Measurements from ENCODE around the gene RRP1B.
"Not testable (repeated sequence)": the region's sequence is repeated elsewhere in the genome, so short reads cannot be mapped to it uniquely, and the experiment has no call there.

The RRP1B gene

DNA sequence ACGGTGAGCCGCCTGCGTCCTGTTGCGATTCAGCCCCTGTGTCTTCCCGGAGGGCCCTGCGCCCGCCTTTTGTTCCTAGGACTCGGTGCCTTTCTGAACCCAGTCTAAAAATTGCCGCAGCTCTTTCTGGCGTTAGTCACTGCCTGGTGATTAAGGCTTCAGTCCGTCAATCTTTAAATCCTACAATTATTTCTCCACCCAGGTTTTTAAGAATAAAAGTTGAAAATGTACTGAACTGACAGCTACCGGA lies 43.4 kb downstream of the RRP1B start:
- peak; percentile 40 for DNase-seq

DNA sequence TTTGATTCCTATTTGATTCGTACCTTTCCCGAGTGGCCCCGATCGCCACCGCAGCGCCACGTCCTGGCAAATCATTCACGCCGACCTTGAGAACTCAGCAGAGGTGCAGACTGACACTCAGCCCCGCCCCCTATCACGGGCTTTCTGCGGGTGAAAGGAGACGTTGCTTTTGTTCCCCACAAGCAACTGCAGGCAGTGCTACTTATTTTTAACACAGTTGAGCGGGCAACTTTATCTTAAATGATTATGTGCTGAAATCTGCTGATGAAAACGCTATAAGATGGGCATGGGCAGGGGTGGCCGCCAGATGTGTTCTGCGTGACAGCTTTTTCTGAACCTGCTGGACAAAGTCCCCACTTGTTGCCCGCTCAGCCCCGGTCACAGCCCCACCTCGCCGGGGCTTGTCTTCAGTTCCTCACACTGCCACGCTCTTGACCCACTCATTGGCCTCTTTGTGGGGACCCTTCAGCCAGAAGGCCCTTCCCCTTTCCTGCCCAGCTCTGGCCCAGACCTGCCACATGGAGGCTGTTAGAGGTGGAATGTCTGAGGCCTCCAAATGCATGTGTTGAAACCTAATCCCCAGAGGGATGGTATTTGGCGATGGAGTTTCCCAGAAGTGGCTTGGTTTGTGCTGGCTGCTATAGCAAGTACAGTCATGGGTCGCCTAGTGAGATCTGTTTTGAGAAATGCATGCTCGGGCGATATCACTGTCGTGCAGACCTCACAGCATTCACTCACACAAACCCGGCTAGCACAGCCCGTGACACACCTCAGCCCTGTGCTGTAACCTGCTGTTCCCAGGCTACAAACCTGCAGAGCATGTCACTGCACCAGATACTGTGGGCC lies 43.9 kb downstream of the RRP1B start:
- peak; percentile 82 for DNase-seq

DNA sequence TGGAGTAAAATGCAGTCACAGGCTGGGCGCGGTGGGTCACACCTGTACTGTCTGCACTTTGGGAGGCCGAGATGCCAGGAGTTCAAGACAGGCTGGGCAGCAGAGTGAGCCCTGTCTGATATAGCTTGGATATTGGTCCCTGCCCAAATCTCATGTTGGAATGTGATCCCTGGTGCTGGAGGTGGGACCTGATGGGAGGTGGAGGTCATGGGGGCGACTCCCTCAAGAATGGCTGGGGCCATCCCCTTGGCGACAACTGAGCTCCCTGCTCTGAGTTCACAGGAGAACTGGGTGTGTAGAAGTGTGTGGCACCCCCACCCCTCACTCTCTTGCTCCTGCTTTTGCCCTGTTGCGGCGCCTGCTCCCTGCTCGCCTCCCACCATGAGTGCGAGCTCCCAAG lies 48.1 kb downstream of the RRP1B start:
- no peak for DNase-seq

DNA sequence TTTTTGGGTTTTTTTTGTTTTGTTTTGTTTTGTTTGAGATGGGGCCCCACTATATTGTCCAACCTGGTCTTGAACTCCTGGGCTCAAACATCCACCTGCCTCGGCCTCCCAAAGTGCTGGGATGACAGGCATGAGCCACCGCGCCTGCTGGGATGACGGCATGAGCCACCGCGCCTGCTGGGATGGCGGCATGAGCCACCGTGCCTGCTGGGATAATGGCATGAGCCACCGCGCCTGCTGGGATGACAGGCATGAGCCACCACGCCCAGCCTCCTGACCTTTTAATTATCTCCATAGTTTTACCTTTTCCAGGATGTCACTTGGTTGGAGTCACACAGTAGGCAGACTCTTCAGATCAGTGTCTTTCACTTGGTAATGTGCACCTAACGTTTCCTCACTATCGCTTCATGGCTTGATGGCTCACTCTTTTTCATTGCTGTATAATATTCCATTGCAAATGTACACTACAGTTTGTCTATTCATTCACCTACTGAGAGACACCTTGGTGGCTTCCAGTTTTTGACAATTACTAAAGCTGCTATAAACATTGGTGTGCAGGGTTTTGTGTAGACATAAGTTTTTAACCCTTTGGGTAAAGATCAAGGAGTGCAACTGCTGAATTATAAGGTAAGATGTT lies 49.5 kb downstream of the RRP1B start:
- no peak for DNase-seq

DNA sequence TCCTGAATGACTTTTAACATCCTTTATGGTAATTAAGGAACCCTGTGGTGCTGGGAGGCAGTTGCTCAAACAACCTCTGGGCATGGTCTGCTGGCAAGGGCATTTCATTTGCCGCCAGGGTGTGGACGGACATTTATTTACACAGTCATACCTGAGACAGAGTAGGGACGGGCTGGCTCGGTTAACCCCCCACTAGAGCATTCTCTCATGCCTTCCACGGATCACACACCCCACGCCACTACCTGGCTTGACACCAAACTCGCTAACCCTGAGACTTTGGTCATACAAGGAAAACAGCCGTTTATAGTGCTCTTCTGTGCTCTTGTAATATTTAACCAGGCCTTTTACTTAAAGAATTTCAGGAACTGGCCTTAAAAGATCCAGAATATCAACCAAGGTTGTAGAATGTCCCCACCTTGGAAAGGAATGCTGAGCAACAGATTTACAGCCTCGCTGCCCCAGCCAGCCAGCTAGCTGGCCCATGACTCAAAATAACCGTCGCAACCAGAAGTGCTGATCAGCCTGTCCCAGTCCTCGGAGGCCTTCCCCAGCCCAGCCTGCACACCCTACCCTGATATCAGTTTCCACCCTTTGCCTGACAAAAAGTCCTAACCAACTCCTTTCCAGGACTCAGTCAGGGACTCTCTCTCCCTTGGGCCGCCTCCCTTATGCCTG lies 53.0 kb downstream of the RRP1B start:
- DNase-seq: peak; percentile 72

DNA sequence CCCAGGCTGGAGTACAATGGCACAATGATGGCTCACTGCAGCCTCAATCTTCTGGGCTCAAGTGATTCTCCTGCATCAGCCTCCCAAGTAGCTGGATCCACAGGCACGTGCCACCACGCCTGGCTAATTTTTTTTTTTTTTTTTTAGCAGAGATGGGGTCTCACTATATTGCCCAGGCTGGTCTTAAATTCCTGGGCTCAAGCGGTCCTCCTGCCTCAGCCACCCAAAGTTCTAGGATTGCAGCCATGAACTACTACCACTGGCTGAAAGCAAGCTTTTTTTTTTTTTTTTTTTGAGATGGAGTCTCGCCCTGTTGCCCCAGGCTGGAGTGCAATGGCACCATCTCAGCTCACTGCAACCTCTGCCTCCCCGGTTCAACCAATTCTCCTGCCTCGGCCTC lies 53.8 kb downstream of the RRP1B start:
- not testable (repeated sequence) for DNase-seq

DNA sequence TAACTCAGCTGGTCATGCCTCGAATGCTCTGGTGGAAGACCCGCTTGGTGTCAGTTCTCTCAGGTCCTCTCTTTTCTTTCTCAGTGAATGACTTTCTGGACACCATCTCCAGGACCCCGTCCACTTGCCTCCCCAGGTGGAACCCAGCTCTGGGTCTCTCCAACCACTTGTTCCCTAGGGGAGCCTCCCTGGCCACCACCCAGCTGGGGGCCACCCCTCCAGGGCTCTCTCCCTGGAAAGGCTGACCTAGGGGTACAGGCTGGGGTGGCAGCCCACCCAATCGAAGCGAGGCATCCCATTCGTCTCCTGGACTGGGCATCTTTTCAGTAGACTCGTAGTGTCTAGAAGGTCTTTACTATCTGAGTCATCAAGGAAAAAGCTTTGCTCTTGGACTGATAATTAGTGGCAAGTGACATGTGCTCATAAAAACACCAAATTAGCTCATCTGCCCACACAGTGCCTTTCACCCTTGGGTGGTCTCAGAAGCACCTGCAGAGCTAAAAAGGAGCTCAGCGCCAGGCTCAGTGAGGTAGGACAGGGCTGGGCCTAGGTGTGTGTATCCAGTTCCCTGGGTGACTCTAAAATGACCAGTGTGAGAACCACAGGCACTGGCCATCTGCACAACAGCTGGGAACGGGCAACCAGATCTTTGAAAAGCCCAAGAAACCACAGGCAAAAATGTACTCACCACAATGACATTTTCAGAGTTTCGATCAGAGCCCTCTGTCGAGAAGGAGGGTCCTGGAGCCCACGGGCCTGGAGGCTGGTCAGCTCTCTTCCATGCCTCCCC lies 57.2 kb downstream of the RRP1B start:
- DNase-seq: peak; percentile 50

DNA sequence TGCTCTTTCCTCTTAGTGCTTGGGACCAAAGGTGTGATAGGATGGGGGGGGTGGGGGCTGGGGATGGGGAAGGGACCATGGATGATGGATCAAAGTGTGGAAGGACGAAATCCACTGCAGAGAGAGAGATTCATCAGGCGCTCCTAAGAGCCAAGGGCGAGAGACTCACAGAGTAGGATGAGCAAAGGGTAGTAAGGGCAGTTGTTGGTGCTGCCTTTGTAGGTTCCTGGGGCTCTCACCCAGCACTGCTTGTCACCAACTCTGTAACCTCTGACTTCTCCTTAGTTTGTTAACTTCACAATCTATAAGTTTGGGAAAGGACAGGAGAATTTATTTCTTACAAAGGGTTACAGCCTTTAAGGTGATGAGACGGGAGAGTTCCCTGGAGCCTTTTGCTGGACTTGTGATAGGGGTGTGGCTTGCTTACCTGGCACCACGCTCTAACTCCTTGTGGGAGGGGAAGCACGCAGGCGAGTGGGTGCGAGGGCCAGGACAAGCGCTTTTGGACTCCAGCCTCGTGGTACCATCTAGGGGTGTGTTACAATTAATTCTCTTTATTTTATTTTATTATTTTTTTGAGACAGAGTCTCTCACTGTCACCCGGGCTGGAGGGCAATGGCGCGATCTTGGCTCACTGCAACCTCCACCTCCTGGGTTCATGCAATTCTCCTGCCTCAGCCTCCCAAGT lies 58.0 kb downstream of the RRP1B start:
- no peak for DNase-seq

DNA sequence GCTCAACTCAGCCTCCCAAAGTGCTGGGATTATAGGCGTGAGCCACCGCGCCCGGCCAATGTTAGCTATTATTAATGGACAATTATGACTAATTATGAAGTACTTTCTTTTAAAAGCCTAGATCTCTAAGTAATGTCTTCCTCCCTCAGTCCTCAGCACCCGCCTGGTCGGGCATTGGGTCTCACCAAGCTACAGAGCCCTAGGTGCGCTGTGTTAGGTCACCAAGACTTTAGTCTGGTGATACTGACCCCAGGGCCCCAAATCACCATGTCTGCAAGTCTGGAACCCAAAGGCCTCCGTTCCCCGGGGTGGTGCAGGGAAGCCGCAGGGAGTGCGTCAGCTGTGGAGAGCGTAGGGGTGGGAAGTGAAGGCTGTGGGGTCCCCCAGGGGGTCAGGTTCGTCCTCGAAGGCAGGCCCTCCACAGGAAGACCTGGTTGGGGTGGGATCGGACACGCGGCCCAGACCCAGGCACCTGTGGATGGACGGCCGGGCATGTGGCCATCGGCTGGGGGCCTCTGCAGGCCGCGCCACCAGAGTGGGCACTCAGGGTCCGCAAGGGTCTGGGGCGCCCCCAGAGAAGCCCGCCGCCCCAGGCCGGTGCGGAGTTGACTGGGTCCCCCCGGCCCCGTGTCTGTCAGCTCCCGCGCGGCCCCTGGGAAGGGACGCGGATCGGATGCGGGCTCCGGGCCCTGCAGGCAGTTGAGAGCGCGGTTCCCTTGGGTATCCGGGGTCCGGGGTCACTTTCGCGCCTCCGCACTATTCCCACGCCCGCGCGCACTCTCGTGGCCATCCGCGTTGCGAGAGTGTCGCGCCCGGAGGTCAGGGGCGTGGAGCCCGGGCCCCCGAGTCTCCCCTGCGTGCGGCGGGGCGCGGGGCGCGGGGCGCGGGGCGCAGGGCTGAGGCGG lies 58.9 kb downstream of the RRP1B start:
- no peak for DNase-seq

DNA sequence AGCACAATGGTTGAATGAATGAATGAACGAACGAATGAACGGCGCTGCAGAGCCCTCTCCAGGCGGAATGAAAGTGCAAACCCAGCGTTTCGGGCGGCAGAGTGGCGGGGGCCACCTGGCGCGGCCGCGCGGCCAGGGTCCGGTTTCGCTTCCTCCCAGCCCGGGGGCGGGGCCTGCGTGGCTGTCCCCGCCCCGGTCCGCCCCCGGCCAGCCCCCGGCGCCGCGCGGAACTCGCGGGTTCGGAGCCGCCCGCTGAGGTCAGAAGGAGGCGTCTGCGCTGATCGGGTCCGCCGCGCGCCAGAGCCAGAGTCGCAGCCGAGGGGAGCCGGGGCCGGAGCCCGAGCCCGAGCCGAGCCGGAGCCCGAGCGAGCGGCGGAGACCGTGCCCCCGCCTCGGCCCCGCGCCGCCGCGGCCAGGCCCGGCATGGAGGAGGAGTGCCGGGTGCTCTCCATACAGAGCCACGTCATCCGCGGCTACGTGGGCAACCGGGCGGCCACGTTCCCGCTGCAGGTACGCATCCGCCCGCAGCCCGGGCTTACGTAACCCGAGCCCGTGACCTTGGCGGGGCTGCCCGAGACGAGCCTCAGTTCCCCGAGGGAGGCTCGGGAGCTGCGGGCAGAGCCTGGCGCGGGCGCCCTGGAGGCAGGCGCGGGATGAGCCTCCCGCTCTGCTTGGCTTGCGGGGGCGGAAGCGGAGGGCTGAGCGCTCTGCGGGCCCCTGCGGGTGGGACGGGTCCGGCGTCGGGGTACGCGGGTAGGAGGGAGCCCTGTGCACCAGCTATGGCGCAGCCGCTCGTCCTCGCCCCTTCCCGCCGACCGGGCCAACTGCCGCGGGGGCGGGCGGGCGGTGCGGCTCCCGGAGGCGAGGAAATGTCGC lies 59.8 kb downstream of the RRP1B start, which contains the start of gene PDXK:
Gene PDXK, plus strand, starts transcription at position 258 of the 876 bp plus-strand sequence. Its CDS starts 166 bp downstream, at position 424.
- peak; percentile 83 for DNase-seq

DNA sequence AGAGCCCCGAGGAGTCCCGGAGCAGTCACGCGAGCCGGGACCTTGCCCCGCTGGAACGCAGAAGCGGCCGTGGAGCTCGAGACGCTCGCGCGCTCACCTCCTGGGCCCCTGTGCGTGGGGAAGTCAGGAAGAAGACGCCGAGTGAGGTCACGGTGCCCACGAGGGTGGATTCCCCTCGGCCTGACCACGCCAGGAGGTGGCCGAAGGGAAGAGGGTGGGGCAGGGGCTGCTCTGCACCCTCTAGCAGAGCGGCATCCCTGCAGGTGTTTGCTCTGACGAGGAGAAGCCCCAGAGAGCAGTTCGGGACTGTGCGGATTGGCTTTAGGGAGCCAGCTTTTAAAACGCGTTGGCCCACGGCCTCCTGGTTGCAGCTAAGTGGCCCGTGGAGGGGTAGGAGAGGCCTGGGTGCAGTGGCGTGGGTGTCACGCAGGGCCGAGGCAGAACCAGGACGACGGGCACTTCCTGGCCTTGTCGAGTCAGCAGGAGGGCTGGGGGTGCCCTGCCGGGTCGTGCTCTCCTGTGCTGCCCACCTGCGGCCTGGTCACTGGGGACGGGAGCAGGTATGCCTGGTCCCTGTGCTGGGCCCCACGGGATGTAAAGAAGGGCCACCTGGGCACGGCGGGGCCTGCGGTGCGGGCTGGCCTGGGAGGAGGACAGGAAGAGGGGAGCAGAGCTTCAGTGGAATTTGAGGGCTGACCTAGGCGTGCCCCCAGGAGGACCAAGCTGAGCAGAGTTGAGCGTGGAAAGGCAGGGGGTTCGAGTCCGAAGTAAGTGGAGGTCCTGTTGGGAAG lies 60.6 kb downstream of the RRP1B start:
- no peak for DNase-seq

DNA sequence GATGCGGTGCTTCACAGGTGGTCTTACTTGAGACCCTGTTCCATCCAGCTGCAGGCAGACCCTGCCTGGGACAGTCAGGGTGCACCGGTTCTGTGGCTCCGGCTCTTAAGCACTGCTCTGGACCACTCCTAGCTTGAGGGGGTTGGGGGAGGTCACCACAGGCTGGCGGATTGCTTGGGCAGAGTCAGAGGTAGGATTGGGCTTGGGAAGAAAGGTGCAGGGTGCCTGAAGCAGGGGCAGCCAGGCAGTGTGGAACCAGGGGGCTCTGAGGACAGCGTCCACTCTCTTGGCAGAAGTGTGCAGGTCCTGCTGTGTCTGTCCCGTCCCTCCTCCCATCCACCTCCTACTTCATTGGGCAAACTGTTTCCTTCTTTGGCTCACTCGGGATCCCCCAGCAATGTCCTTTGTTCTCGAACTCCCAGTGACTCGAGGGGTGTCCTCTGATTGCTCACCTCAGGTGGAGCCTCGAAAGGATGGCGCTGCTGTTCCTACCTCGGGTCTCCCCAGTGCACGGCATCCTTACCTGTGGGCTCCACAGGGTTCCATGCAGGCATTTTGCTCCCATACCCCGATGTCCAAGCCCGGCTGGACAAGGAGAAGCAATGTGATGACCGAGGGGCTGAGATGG lies 61.3 kb downstream of the RRP1B start:
- DNase-seq: no peak

DNA sequence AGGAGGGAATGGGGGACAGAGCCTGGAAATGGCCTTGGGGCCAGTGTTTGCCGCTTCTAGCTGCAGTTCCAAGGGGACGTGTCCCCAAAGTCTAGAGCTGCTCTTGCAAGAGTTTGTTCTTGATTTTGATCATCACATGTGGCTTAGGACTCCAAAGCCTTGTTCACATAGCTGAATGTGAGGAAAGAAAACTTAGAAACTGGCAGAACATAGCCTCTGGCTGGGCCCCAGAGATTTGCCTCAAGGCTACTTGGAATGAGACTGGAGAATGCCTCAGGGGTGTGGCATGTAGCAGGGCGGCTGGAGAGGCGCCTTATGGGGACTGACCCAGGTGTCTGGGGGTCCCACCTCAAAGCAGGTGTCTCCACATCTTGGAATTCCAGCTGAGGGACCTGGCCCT lies 61.8 kb downstream of the RRP1B start:
- no peak for DNase-seq

DNA sequence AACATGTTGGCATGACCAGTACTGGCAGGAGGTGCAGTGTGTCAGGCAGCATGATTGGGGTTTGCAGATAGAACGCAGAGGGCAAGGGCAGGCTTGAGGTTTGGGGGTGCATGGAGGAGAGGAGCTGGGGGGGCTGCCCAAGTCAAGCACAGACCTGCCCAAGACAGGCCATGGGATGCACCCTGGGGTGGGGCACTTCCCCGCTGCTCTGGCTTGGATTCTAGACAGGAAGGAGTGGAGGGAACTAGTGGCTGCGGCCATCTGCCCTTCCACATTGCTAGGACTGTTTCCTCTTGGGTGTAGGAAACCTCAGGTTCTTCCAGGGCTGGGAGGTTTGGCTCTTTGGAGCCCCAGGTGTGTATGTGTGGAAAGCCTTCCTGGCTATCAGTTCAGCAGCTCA lies 62.6 kb downstream of the RRP1B start:
- DNase-seq: no peak

DNA sequence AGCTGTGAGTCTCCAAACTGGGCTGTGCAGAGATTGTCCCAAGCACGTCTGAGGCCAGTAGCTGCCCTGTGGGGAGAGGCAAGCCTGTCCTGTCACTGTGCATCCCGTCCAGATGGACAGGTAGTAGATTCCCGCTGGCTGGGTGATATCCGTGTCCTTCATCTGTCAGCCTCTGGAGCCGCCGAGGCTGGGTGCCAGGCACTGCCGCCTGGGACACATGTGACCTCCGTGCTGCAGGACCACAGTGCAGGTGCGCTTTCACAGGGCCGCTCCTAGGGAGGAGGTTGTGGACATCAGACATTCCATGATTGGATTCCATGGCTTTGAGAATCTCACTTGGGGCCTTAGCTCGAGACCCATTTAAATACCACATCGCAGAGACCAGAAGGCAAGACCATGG lies 64.3 kb downstream of the RRP1B start:
- no peak for DNase-seq

DNA sequence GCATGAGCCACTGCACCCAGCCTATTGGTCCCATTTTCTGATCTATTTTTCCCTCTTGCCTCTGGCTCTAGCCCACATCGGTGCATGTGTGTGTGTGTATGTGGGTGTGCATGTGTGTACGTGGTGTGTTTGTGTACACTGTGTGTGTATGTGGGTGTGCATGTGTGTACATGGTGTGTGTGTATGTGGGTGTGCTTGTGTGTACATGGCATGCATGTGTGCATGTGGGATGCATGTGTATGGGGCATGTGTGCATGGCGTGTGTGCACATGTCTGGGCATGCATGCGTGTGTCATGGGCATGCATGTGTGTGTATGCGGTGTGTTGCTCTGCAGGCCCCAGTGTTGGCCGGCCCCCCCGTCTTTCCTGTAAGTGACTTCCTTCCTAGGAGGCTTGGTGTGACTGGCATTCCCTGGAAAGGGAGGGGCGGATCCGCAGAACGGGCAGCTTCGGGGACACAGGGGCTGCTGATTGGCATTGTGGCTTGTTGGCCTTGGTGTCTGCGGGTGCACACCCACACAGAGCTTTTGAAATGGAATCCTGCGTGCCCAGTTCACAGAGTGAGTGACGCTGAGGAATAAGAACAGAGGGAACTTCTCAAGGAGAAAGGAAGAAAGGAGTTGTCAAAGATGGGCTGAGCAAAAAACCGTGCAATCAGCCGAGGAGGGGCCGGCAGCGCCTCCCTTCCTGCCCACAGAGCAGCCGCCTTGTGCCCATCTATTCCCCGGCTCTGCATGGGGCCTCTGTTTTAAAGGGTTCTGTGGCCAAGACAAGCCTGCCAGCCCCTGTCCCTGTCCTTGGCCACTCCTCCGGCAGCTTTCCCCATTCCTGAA lies 67.5 kb downstream of the RRP1B start:
- DNase-seq: no peak

DNA sequence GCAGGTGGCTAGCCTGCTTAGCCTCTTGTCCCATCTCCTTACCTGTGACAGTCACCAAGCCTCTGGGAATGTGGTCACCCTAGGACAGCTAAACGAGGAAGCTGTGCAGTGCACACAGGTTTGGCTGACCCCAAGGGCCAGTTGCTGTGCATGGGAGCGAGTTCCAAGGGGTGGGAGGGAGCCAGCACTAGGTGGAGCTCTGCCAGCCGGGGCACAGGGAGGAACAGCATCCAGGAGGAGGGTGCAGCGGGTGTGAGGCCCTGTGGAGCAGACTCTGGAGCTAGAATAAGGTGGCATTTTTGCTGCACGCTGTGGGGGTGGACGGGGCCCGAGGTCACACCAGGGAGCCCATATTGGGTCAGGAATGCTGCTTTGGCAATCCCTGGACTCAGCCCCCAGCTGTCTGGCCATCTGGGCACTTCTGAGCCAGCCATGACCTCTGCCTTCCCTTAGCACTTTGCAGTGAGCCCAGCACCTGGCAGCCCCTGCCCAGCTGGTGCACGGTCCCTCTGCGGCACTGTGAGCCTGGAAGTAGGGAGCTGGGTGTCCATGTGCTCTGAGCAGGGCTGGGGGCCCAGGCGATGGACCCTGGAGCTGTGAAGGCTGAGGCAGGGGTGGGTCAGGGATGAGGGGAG lies 68.3 kb downstream of the RRP1B start:
- DNase-seq: no peak

DNA sequence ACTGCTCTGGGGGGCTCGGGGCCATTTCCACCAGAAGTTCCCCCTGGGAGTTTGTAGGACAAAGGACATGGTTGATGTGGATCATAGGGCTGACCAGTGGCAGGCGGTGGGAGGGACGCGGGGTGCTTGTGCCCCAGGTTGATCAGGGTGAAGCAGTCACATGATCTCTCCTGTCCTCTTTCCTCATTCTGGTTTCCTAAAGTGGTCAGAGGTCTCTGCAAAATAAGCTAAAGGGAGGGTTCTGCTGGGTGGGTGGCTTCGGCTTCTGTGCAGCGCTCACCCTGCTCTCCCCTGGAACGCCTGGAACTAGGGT lies 68.8 kb downstream of the RRP1B start:
- no peak for DNase-seq
